GM18870 (cell line): ENCODE results near the gene KIAA0825.

Experiments
- ATAC-seq: cut with Tn5 transposase; IDR thresholded peaks from one replicate; pipeline ENCODE4 v1.9.1; 2021; ENCODE audit warnings: moderate library complexity; ENCODE audit not compliant: unreplicated experiment

KIAA0825 gene

GRCh38 chr5:94618493-94619328, at the start of gene KIAA0825, which contains the start of gene SLF1:
Gene KIAA0825 (minus strand): TSS chr5:94618604. CDS start chr5:94537126, 81,478 bp downstream.
Gene SLF1 (plus strand): TSS chr5:94618669. CDS start chr5:94628811, 10,142 bp downstream.
- ATAC-seq, result peak; percentile 94

DNA sequence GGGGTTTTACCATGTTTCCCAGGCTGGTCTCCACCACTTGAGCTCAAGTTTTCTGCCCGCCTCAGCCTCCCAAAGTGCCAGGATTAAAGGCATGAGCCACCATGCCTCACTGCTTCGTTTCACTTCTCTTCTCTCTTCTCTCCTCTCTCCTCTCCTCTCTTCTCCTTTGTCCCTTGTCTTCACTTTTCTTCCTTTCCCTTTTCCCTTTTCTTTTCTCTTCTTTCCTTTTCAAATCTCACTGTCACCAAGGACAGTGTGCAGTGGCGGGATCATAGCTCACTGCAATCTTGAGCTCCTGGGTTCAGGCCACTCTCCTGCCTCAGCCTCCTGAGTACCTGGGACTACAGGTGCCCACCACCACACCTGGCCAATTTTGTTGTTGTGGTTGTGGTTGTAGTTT, 49.5 kb upstream of the KIAA0825 start:
- ATAC-seq, result no peak

DNA sequence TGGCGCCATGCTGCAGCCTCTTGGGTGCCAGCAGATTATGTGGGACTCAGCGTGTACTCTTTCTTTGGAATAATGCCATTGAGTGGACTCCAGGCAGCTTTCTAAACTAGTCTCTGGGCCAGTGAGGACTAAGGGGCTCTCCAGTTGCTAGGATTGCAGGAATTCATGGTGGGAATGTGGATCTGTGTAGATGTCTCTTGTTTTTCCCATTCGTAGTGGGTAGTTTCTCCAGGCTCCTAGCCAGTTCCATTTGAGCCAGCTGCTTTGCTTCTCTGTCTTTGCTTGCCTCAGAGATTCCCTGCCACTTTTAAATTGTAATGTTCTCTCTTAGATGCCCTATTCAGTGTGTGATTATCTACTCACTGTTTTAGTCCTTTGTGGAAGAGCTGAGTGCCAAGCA, 42.7 kb upstream of the KIAA0825 start:
- ATAC-seq, result no peak

DNA sequence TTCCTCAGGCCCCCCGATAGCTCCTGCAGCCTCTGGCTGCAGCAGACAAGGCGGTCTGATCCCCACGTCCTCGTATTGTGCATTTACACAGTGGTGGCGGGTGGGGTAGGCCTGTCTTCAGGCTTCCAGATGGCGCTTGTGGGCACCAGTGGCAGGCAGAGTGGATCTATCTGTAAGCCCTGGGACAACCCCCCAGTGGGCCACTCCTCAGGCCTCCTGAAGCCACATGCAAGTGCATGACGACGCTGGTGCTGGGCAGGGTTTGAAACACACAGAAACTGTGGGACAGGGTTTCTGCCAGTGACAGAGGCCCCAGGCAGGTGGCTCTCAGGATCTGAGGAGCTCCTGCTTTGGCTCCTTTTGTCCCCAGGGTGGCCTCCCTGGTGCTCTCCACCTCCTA, 42.1 kb upstream of the KIAA0825 start:
- no peak for ATAC-seq

DNA sequence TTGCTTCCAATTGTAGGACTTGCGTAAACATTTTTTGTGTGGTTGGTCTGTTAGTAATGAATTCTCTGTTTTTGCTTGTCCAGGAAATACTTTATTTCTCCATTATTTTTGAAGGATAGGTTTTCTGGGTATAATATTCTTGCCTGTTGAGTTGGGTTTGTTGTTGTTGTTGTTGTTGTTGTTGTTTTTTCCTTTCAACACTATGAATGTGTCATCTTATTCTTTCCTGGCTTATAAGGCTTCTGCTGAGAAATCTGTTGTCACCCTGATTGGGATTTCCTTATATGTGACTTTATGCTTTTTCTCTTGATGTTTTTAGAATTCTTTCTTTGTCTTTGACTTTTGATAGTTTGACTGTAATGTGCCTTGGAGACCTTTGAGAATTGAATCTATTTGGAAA, 39.9 kb upstream of the KIAA0825 start:
- no peak for ATAC-seq

GRCh38 chr5:94649874-94650273, 31.5 kb upstream of the KIAA0825 start:
- no peak for ATAC-seq

DNA sequence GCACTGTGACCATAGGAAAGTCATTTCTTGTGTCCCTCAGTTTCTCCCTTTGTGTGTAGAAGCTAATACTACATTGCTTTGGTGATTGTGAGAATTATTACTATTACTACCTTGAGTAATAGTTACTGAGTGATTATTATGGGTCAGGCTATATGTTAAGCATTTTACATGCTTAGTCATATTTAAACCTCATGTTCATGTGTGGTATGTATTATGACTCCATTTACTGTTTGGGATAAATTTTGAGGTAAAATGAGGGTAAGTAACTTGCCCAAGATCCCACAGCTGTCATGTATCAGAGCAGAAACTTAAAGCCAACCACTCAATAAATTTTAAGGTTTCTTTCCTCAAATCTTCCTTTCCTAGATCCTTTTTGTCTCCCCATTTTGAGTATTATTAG, 28.4 kb upstream of the KIAA0825 start:
- ATAC-seq, result no peak

DNA sequence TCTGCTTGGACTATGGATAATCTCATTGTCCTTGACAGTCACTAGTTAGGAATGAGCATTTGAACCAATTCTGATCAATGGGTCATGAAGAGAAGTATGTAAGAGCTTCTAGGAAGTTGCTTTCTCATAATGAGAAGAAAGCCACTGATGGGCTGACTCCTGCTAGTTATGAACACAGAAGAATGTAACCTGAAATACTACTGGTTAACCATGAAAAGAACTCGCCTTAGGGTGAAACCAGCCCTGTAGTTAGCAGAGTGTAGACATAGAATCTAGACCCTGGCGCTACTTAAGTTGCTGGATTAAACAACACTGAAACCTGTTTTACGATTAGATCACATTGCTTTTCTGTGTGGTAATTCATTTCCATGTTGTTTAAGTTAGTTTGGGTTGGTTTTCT, 26.6 kb upstream of the KIAA0825 start:
- ATAC-seq, result no peak

DNA sequence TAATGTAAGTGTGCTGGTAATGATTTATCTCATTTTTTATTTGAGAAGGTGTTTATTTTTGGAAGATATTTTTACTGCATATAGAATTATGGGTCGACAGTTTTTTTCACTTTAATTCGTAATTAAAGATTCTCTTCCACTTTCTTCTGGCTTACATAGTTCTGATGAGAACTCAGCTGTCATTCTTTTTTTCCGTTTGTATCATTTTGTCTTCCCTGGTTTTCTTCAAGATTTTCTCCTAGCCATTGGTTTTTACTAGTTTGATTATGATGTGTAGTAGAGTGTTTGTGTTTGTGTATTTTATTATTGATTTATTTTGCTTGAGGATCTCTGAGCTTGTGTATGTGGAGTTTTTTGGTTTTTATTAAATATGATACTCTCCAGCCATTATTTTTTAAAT, 21.8 kb upstream of the KIAA0825 start:
- no peak for ATAC-seq

GRCh38 chr5:94632024-94632423, 13.6 kb upstream of the KIAA0825 start:
- ATAC-seq, result peak; percentile 98

- ATAC-seq, result no peak
Measured at GRCh38 chr5:94627191-94627590, 8.8 kb upstream of the KIAA0825 start.

- ATAC-seq, result no peak
Measured at GRCh38 chr5:94623877-94624276, 5.5 kb upstream of the KIAA0825 start.

GRCh38 chr5:94623011-94623410, 4.6 kb upstream of the KIAA0825 start:
- no peak for ATAC-seq

GRCh38 chr5:94621763-94622162, 3.4 kb upstream of the KIAA0825 start:
- ATAC-seq, result no peak

- ATAC-seq, result no peak
Measured at GRCh38 chr5:94620256-94620655, 1.9 kb upstream of the KIAA0825 start.

GRCh38 chr5:94618029-94618492, 343 bp downstream of the KIAA0825 start:
- ATAC-seq, result peak; percentile 25

DNA sequence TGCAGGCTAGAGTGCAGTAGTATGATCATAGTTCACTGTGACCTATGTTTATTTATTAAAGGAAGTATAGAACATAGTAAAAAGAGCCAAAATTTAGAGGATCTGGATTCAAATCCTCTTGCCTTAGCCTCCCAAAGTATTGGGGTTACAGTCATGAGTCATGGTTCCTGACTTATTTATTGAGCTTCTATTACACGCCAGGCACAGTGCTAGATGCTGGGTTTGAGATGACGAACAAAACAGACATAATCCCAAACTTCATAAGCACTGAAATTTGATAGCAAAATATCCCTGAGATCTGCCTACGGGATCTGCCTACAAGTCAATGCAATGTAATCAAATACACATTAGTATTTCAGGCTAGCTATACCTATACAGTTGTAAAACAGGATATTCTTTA, 2.5 kb downstream of the KIAA0825 start:
- no peak for ATAC-seq

DNA sequence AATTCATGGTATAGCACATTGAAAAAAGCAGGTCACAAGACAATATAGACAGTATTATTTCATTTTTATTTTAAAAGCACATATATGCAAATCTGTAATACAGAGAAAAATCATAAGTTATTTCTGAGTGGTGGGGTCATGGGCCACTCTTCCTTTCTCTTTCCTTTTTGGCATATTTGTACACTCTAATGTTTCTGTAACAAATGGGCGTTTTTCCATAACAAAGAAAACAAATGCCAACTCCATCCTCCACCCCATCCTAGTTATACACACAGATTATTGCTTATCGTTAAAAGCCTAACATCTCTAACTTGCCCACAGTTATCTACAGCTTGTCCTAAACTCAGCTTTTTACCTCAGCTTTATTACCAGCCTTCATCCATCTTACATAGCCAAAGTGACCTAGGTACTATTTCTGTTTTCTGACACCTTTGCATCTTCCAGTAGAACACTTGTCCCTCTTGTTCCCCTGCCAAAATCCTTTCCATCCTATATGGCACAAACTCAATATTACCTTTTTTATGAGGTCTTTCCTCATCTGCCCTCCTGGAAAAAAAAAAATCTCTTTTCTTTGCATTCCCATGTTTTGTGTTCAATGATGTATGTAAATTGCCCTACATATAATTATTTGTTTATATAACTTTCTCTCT, 4.1 kb downstream of the KIAA0825 start:
- no peak for ATAC-seq

DNA sequence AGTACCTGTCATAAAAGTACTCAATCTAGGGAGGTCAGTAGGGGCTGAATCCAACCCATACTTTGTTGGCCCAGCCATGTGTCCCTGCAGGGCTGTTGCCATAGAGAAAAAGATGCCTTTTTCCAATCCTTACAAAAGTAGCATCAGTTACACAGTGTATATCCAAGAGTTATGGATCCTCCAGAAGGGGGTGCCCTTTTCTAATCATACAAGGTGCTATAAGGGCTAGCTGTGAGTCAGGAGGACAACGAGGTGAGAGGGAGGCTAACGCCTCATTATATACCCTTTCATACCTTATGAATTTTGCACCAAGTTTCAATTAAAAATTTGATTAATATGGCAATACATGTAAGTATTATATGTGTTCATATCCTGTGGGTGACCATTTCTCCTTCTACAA, 4.8 kb downstream of the KIAA0825 start:
- ATAC-seq, result no peak

GRCh38 chr5:94595281-94595840, 23.0 kb downstream of the KIAA0825 start:
- no peak for ATAC-seq

GRCh38 chr5:94577466-94578245, 40.7 kb downstream of the KIAA0825 start:
- peak; percentile 72 for ATAC-seq
